GM23248 (cell line): ENCODE results near the gene SYTL3. TPM values are rescaled to one million over a fixed set of nuclear protein-coding genes. Genes with fewer than 3 reads are reported as not detected.

Source experiments
- DNase-seq: peaks from one replicate; pipeline ENCODE4 v3.0.0-alpha.2; 2015
- H2AFZ ChIP-seq: fragments of 200-600 bp; sonication (generic); 2 replicates; pipeline ENCODE4 v1.6.1; 2016; ENCODE audit warnings: antibody characterized with exemption
- H3F3A ChIP-seq: fragments of 200-600 bp; sonication (generic); 2 replicates; pipeline ENCODE4 v1.6.1; 2016; ENCODE audit warnings: mild to moderate bottlenecking, antibody characterized with exemption, mixed run types; ENCODE audit not compliant: insufficient read depth
- H3K27ac ChIP-seq: fragments of 200-600 bp; sonication (generic); 2 replicates; pipeline ENCODE4 v1.5.1; 2016; ENCODE audit warnings: mild to moderate bottlenecking
- H3K27me3 ChIP-seq: fragments of 200-600 bp; sonication (generic); replicated peaks from 2 replicates; pipeline ENCODE4 v1.6.1; 2016; ENCODE audit warnings: mild to moderate bottlenecking; ENCODE audit not compliant: insufficient read depth
- H3K36me3 ChIP-seq: fragments of 200-600 bp; sonication (generic); 2 replicates; pipeline ENCODE4 v1.6.1; 2016; ENCODE audit warnings: low read depth, mild to moderate bottlenecking
- H3K4me1 ChIP-seq: fragments of 200-600 bp; sonication (generic); 2 replicates; pipeline ENCODE4 v1.6.1; 2016; ENCODE audit warnings: mild to moderate bottlenecking; ENCODE audit not compliant: insufficient read depth
- H3K4me2 ChIP-seq: fragments of 200-600 bp; sonication (generic); one replicate; pipeline ENCODE4 v1.6.1; 2016; ENCODE audit warnings: mild to moderate bottlenecking; ENCODE audit not compliant: unreplicated experiment
- H3K4me3 ChIP-seq: fragments of 200-600 bp; sonication (generic); 2 replicates; pipeline ENCODE4 v1.5.1; 2016; ENCODE audit warnings: mild to moderate bottlenecking
- H3K79me2 ChIP-seq: fragments of 200-600 bp; sonication (generic); 2 replicates; pipeline ENCODE4 v1.6.1; 2016; ENCODE audit warnings: mild to moderate bottlenecking; ENCODE audit not compliant: insufficient read depth
- H3K9ac ChIP-seq: fragments of 200-600 bp; sonication (generic); 2 replicates; pipeline ENCODE4 v1.6.1; 2016; ENCODE audit warnings: mild to moderate bottlenecking
- H3K9me2 ChIP-seq: fragments of 200-600 bp; sonication (generic); 2 replicates; pipeline ENCODE4 v1.6.1; 2016; ENCODE audit warnings: mixed run types, mild to moderate bottlenecking, moderate library complexity; ENCODE audit not compliant: insufficient read depth
- H3K9me3 ChIP-seq: fragments of 200-600 bp; sonication (generic); one replicate; pipeline ENCODE4 v1.6.1; 2017; ENCODE audit warnings: low read depth
- H4K20me1 ChIP-seq: fragments of 200-600 bp; sonication (generic); 2 replicates; pipeline ENCODE4 v1.6.0; 2016; ENCODE audit not compliant: insufficient read depth
- EZH2 ChIP-seq: fragments of 200-600 bp; sonication (generic); IDR thresholded peaks from 2 replicates; pipeline ENCODE4 v1.6.1; 2018; ENCODE audit warnings: antibody characterized with exemption, mild to moderate bottlenecking; ENCODE audit not compliant: insufficient read depth, poor library complexity, severe bottlenecking
- EZH2phosphoT487 ChIP-seq: fragments of 200-600 bp; sonication (generic); IDR thresholded peaks from 2 replicates; pipeline ENCODE4 v1.6.1; 2018; ENCODE audit warnings: antibody characterized with exemption, moderate library complexity, mild to moderate bottlenecking, low read depth; ENCODE audit not compliant: insufficient read depth
- WGBS, 2 experiments: methylation state at CpG; one replicate each; pipeline ENCODE4 v1.1.6; 2015 to 2017; ENCODE audit warnings: low lambda C conversion rate in 2 of 2, low coverage in 1 of 2; ENCODE audit errors: missing lambda C conversion rate in 2 of 2; 5-methylcytosine and 5-hydroxymethylcytosine counted together
- in situ Hi-C: fragments of 300-500 bp; cut with MboI; formaldehyde crosslinking; loops from 2 replicates; pipeline ENCODE4 v1.15.0; 2020
- polyA plus RNA-seq: library from polyadenylated mRNA; unstranded; fragments of >200 nt; fragmentation: Nextera tagmentation; extraction: Ambion mirVana; gene quantifications from 2 replicates; pipeline ENCODE4 v1.2.1, GENCODE V29; 2016
- total RNA-seq: library from RNA; depleted of rRNA; stranded (reverse); fragments of >200 nt; shearing (Covaris generic); gene quantifications from 2 replicates; pipeline ENCODE4 v1.2.3, GENCODE V29; 2014

SYTL3 gene
- total and polyA plus RNA-seq, 2 experiments from 2014 or later: 2.1 to 2.3 TPM

- in situ Hi-C loops: loop anchor here (10.0 kb wide), 1 partner anchor 382 kb away; no protein-coding TSS in a partner anchor
These were observed 42.9 kb upstream of the SYTL3 start for GRCh38 chr6:158606935-158607334.

GRCh38 chr6:158607411-158608170 is 42.3 kb upstream of the SYTL3 start:
- Histone ChIP-seq H3K27ac (no peak overlapping the region), H3K36me3 (peaks cover 9% of the 10 kb centered on the region; the same call in 1 of the 2 replicates), H3K9me3 (no peaks in the 10 kb centered on the region), H3K4me3 (no peak overlapping the region), H3K9me2 (no peaks in the 10 kb centered on the region), H4K20me1 (no peaks in the 10 kb centered on the region), H3K4me2 (no peak overlapping the region), H3K27me3 (no peaks in the 10 kb centered on the region), H3K9ac (no peak overlapping the region), H2AFZ (no peak overlapping the region), H3F3A (no peaks in the 10 kb centered on the region), H3K79me2 (peaks cover 13% of the 10 kb centered on the region), H3K4me1 (no peaks in the 10 kb centered on the region)
- WGBS, 2 experiments: 96 to 98% methylated on average over 14 of the region's 14 CpGs
- TF ChIP-seq EZH2phosphoT487 (no peak), EZH2 (no peak)
- peak; percentile 4 for DNase-seq
- in situ Hi-C loops: loop anchor here (10.0 kb wide), 1 partner anchor 383 kb away; no protein-coding TSS in a partner anchor

More at GRCh38 chr6:158606935-158607334, 42.9 kb upstream of the SYTL3 start:
- H3K4me1 ChIP-seq: no peaks in the 10 kb centered on the region
- no peak overlapping the region for H3K4me2 ChIP-seq
- H3K36me3 ChIP-seq: peaks cover 6% of the 10 kb centered on the region; the same call in 1 of the 2 replicates
- no peak overlapping the region for H3K27ac ChIP-seq
- DNase-seq: no peak
- no peaks in the 10 kb centered on the region for H3K9me3 ChIP-seq
- no peak overlapping the region for H3K9ac ChIP-seq
- H3F3A ChIP-seq: no peaks in the 10 kb centered on the region
- TF ChIP-seq EZH2phosphoT487: no peak
- no peak for TF ChIP-seq EZH2
- H3K9me2 ChIP-seq: no peaks in the 10 kb centered on the region
- H4K20me1 ChIP-seq: no peaks in the 10 kb centered on the region
- no peak overlapping the region for H3K4me3 ChIP-seq
- no peaks in the 10 kb centered on the region for H3K27me3 ChIP-seq
- WGBS, 2 experiments: 96 to 98% methylated on average over 7 of the region's 7 CpGs
- H3K79me2 ChIP-seq: peaks cover 19% of the 10 kb centered on the region
- no peak overlapping the region for H2AFZ ChIP-seq

- Histone ChIP-seq H4K20me1 (no peaks in the 10 kb centered on the region), H3K36me3 (peaks cover 13% of the 10 kb centered on the region; the same call in 1 of the 2 replicates), H2AFZ (no peak overlapping the region), H3K27me3 (no peaks in the 10 kb centered on the region), H3F3A (no peaks in the 10 kb centered on the region), H3K9ac (no peak overlapping the region), H3K4me2 (no peak overlapping the region), H3K9me3 (no peaks in the 10 kb centered on the region), H3K4me3 (no peak overlapping the region), H3K27ac (no peak overlapping the region), H3K9me2 (no peaks in the 10 kb centered on the region), H3K79me2 (peaks cover 11% of the 10 kb centered on the region), H3K4me1 (no peaks in the 10 kb centered on the region)
- no peak for TF ChIP-seq EZH2phosphoT487
- in situ Hi-C loops: loop anchor here (10.0 kb wide), 1 partner anchor 383 kb away; no protein-coding TSS in a partner anchor
- no peak for DNase-seq
- WGBS, 2 experiments: 96 to 97% methylated on average over 12 of the region's 12 CpGs
These were observed 41.6 kb upstream of the SYTL3 start for GRCh38 chr6:158608221-158608620.

- no peaks in the 10 kb centered on the region for H3K9me3 ChIP-seq
- H3F3A ChIP-seq: no peaks in the 10 kb centered on the region
- peaks cover 18% of the 10 kb centered on the region for H3K36me3 ChIP-seq
- no peaks in the 10 kb centered on the region for H4K20me1 ChIP-seq
- H2AFZ ChIP-seq: no peak overlapping the region
- TF ChIP-seq EZH2: no peak
- TF ChIP-seq EZH2phosphoT487: no peak
- no peaks in the 10 kb centered on the region for H3K4me1 ChIP-seq
- H3K4me3 ChIP-seq: no peak overlapping the region
- H3K4me2 ChIP-seq: no peak overlapping the region
- no peak overlapping the region for H3K9ac ChIP-seq
- H3K27me3 ChIP-seq: no peaks in the 10 kb centered on the region
- WGBS, 2 experiments: 97 to 98% methylated on average over 13 of the region's 13 CpGs
- no peaks in the 10 kb centered on the region for H3K9me2 ChIP-seq
- no peak overlapping the region for H3K27ac ChIP-seq
- H3K79me2 ChIP-seq: peaks cover 5% of the 10 kb centered on the region; the same call in 1 of the 2 replicates
- DNase-seq: no peak
- in situ Hi-C loops: loop anchor here (10.0 kb wide), 1 partner anchor 385 kb away; no protein-coding TSS in a partner anchor
These were observed 40.2 kb upstream of the SYTL3 start for GRCh38 chr6:158609455-158610155.
